C1 segment of cervical spinal cord (tissue), 14 donors: Measurements from ENCODE around the gene TMEM127.
A peak's percentile ranks its signal among the peaks of the same experiment; 100 is the strongest.
"Not testable (repeated sequence)": the region's sequence is repeated elsewhere in the genome, so short reads cannot be mapped to it uniquely, and the experiment has no call there.

Source experiments
- DNase-seq, 14 donors: peaks; one replicate each; lab custom pipeline; 2025; lab: John Stamatoyannopoulos, UW

The TMEM127 gene

GRCh38 chr2:96264086-96264485 is 1.7 kb downstream of the TMEM127 start:
- no peak for DNase-seq

DNA sequence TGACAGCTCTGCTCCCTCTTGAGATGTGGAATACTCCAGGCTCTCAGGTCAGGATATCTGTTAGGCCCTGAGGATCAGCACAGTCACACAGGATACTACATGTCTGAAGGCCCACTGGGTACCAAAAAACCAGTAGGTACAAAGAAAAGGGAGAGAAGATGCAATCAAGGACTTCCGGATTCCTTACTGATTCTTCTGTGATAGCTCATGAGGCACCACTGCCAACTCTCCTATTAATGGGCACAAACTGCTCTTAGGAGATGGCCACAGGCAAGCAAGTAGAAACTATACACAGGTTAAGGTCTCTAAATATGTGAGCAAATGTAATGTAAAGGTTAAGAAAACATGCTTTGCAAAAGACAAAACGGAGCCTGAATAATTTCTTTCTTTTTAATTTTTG is 3.5 kb downstream of the TMEM127 start:
- DNase-seq: no peak

DNA sequence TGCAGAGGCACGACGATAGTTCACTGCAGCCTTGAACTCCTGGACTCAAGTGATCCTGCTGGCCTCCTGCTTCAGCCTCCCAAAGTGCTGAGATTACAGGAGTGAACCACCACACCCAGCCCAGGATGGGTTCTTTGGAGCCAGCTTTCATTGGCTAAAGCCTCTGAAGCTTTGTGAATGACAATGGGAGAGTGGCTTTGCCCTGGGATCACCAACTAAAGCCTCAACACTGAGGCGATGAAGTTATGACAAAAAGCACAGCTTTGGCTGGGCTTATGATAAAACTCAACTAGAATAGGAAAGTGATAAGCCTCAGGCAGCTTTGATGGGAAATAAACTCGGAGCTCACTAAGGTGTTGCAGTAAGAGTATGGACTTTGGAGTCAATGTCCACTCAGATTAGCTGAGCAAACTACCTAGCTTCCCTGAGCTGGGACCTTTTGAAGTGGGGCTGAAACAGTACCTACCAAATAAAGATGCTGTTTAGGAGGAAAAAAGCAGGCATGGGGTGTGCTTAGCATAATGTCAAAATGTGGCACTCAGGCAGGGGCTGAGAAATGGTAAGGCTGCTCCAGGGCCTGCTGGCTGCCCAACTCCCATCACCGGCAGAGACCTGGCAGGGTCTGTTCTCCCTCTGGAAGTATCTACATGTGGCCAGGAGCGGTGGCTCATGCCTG is 4.3 kb downstream of the TMEM127 start:
- no peak for DNase-seq

DNA sequence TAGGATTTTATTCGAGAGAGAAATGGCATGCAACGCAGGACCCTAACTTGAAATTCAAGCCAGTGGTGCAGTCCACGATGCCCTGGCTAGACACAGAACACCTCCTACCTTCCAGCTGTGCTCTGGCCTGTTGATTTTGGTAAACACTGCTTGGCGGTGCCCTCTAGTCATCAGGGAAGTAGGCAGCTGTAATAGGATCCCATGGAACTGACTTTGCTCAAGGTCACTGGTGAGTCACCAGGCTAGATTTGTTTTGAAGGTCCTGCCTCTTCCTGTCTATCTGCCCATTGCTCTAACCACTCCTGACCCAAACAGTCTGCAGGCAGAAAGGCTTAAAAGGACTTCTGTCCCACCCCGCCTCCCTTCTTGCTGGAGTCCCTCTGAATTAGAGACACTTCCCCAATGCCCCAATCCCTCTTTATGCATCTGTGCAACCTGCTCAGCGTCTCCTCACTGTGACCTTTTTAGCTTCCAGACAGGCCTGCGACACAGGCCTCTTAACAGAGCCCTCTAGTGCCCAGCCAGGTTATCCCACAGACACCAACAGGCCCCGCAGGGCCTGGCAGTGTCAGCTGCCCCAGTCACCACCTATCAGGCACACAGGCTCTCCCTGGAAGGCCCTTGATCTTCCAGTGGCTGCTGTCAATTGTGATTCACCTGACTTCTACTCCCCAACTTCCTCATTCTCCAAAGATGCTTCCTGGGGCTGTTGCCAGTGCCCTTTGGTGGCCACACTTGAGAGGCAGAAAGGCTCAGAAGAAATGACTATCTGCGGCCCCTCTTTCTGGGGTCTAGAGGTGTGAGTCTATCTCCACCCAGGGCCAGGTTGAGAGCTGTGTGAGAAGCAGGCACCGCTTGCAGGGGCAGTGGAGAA is 5.2 kb downstream of the TMEM127 start:
- DNase-seq: peak in 7 of 14 donors; percentile 18 to 66 (median 49)

GRCh38 chr2:96259497-96259921 is 6.3 kb downstream of the TMEM127 start:
- no peak for DNase-seq

DNA sequence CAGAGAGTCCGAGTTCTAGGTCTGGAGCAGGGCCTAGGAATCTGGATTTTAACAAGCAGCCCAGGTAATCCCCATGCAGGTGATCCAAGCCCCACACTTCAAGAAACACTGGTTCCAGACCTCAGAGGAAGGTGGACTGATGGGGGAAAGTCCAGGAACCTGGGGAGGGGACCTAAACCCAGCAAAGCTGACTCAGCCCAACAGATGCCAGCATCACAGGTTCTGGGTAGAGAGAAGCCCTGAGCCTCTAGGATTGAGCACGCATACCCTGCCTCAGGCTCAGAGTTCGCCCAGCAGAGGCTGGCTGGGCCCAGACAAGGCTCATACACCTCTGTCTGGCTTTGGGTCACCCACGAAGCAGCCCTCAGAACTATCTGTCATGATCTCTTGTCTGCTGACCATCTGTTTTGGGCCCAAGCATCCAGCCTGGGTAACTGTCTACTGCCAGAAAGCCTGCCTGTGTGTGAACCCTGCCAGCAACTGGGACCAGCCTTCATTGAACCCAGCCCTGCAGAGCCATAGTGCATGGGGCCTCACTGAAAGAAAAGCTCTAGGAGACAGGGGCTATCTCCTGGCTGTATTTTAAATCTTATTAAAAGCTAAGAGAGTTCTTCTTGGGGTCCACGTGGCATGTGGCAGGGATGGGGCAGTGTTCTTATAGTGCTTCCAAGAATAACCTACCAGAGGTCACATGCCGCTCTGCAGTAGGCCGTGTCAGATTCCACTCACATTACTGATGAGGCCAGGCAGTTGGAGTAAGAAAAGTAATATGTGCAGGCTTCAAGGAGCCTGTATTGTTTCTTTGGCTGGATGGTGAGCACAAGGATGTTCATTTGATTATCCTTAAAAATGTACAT is 7.4 kb downstream of the TMEM127 start:
- DNase-seq: peak in 1 of 14 donors; percentile 37

GRCh38 chr2:96257744-96258143 is 8.1 kb downstream of the TMEM127 start:
- DNase-seq: not testable (repeated sequence)

GRCh38 chr2:96256611-96257113 is 9.1 kb downstream of the TMEM127 start:
- no peak for DNase-seq

- no peak for DNase-seq
These were observed 11.2 kb downstream of the TMEM127 start for GRCh38 chr2:96254571-96254970.

GRCh38 chr2:96253006-96253405 is 12.8 kb downstream of the TMEM127 start:
- DNase-seq: no peak

DNA sequence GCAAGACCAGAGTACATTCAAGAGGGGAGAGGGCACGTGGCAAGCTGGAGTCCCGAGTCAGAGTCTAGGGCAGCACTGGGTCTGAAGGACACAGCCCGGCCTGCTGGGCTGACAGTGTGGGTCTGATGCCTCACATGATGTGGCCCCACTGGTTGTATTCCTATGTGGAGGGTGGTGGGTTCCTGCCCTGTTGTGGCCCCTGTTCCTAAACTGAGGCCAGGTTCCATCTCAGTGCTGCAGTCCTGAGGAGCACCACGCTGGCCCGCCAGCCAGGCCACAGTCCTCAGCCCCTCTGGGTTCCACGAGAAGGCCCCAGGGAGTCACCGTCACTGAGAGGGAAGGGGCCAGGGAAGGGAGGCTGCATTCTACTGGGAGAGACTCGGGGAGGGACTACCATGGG is 13.3 kb downstream of the TMEM127 start:
- DNase-seq: no peak

GRCh38 chr2:96251721-96252292 is 14.0 kb downstream of the TMEM127 start:
- DNase-seq: peak in 7 of 14 donors; percentile 32 to 68 (median 56)

DNA sequence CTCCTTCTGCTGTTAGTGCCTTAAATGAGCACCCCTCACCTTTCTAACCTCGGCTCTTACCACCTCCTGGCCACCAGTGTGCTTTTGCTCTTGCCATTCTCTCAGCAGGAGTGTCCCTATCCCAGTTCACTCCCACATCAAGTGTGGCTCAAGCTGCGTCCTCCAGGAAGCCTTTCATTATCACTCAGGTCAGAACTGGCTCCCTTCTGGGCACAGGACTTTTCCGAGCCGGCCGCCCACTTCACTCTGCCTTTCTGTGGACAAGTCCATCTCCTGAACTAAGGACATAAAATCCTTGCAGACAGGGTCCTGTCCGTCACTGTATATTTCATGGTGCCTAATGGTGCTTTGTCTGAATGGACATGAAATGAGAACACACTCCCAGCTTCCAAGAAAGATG is 15.6 kb downstream of the TMEM127 start:
- DNase-seq: no peak

DNA sequence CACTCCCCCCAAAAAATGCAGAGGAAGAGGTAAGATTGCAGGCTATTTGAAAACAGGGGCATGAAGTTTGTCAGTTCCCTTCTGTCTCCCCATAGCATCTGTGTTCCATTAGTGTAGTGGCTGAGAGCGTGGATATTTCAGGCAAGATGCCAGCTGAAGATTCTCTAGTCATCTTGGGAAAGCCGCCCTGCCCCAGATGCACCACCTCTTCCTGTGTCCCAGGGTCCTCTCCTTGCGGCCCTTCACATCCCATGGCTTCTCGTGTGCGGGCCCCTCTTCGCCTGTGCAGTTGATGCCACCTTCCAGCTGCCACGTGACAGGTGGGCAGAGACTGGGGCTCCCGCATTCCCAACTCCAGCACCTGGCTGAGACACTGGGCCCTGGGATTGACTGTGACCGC is 16.1 kb downstream of the TMEM127 start:
- DNase-seq: no peak

DNA sequence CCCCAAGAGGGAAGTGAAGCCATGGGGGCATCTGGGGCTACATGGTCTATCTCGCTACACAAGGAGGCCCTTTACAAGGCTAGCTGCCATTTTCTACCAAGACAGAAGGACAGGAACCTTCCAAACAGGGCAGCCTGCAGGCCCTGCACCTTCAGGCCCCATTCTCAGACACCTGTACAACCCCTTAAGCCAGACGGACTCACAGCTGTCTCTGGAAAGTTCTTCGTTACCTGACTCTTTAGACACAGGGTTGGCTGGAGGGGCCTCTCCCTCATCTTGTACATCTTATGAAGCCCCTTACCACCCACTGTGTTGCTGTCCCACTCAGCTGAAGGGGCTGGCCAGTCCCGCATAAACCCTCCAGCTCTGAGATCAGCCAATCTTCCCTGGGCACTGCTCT is 17.2 kb downstream of the TMEM127 start:
- DNase-seq: no peak

DNA sequence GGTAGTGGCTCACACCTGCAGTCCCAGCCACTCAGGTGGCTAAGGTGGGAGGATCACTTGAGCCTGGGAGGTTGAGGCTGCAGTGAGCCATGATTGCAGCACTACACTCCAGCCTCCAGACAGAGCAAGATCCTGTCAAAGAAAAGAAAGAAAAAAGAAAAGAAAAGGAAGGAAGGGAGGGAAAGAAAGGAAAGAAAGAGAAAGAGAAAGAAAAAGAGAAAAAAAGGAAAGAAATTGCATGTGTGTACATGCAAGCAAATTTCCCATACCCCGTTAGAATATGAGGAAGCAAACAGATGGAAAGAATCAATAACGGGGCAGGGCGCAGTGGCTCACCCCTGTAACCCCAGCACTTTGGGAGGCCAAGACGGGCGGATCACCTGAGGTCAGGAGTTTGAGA is 17.9 kb downstream of the TMEM127 start:
- DNase-seq: no peak

DNA sequence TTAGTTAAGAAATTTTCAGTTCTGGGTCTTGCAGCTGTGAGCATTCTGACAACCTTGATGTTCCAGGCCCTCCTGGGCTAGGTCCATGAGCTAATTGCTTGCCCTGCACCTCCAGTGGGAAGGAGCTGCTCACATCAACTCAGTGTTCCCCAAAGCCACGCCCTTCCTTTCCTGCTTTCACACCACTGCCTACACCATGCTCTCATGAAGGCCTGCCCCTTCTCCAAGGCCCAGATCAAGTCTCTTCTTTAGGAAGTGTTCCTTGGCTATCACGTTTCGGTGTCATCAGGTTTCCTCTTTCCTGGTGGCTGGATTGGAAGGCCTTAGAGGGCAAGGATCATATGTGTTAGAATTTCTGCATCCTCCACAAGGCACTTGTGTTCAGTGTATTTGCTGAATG is 18.8 kb downstream of the TMEM127 start:
- no peak for DNase-seq

GRCh38 chr2:96245609-96246390 is 20.0 kb downstream of the TMEM127 start:
- no peak for DNase-seq

- no peak for DNase-seq
These were observed 22.0 kb downstream of the TMEM127 start for GRCh38 chr2:96243843-96244242.

DNA sequence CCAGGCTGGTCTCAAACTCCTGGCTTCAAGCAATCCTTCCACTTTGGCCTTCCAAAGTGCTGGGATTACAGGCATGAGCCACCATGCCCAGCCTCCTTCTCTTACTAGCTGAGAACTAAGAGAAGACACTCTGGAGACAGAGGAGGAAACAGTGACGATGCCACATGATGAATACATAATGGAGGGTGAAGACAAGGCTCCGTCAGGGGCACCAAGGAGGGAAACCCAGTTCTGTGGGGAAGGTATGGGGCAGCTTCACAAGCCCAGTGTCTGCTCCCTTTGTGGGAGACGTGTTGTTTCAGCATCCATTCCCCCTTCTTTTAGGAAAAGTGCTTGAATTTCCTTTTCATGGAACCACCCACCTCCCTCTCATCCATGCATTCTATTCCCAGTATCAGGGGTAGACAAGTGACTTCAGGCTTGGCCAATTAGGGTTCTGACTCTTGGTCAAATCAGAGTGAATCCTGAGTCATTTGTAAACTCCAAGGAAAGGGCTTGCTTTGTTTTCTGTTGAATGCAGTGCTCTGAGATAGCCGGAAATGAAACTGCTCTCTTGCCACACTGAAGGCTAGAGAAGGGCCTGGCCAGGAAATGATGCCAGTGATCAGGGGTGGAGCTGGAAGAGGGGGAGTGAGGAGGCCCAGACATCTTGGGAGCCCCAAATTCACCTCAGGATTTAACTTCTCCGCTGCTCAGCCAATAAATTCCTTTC is 23.7 kb downstream of the TMEM127 start:
- peak in 10 of 14 donors; percentile 23 to 77 (median 54) for DNase-seq
